ENCODE measurements around the gene TRAP1. TPM values are rescaled to one million over a fixed set of nuclear protein-coding genes. Genes with fewer than 3 reads are reported as not detected.
A peak's percentile ranks its signal among the peaks of the same experiment; 100 is the strongest.

Gene TRAP1
- total and polyA plus RNA-seq, 5 donors from 2014 or later = 38.7 to 65.0 (median 48.0) TPM

GRCh38 chr16:3729161-3730112 is 12.1 kb upstream of the TRAP1 start:
- H3K27me3 ChIP-seq (ENCODE audit: control insufficient read depth, insufficient read depth, low read length) = no peaks in the 10 kb centered on the region
- no peak for ATAC-seq (ENCODE audit: low read depth in 2 of 2)
- Mint-ChIP-seq H3K4me1 (peaks cover 0 to 4% (median under 1%) of the 10 kb centered on the region in 4 donors), H3K27ac (peak overlapping the region in 2 of 3 donors; percentile 40 to 42), H3K27me3 (no peaks in the 10 kb centered on the region), H3K9me3 (no peaks in the 10 kb centered on the region), H3K4me3 (peak overlapping the region in 1 of 4 donors; percentile 50), H3K36me3 (peaks cover 45% of the 10 kb centered on the region)
- DNase-seq = no peak
- no peak overlapping the region for H3K27ac ChIP-seq (ENCODE audit: insufficient read depth, low read length, poor library complexity, severe bottlenecking)
- no peaks in the 10 kb centered on the region for H3K4me1 ChIP-seq (ENCODE audit: control insufficient read depth, insufficient read depth, low read length, poor library complexity, severe bottlenecking)
- no peak overlapping the region for H3K4me3 ChIP-seq (ENCODE audit: low read depth, low read length)
- H3K9me3 ChIP-seq (ENCODE audit: control insufficient read depth in 2 of 2, low read length in 2 of 2) = no peaks in the 10 kb centered on the region
- H3K36me3 ChIP-seq (ENCODE audit: control insufficient read depth, insufficient read depth, low read length) = peaks cover 61% of the 10 kb centered on the region

DNA sequence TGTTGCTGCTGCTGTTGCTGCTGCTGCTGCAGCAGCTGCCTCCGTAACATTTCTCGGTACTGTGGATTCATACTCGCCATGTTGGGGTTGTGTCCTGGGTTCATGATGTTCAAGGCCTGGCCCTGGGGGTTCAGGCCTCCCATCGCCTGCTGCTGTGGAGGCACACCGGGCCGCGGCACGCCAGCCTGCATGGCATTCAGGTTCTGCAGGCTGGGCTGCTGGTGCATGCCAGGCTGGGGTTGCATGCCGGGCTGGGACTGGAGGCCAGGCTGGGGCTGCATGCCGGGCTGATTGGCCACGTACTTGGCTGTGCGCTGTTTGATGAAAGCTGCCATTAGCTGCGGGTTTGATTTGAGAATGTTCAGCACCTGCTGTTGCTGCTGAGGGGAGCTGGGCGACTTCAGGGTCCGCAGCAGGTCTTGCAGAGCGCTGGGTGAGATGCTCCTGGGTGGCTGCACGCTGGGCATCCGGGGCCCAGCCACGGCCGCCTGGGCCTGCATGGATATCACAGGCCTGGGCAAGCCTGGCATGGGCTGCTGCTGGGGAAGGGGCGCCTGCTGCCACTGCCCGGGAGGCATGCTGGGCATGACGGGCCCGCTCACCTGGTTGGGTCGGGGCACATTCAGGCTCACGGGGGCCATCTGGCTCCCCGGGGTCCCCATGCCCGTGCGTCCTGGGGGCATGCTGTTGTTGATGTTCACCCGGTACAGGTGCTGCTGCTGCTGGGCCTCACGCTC is 11.3 kb upstream of the TRAP1 start:
- Mint-ChIP-seq H3K27ac (no peak overlapping the region), H3K9me3 (no peaks in the 10 kb centered on the region), H3K4me3 (no peak overlapping the region), H3K4me1 (peaks cover 0 to 4% (median under 1%) of the 10 kb centered on the region in 4 donors), H3K36me3 (peaks cover 41% of the 10 kb centered on the region), H3K27me3 (no peaks in the 10 kb centered on the region)
- H3K36me3 ChIP-seq (ENCODE audit: control insufficient read depth, insufficient read depth, low read length) = peaks cover 54% of the 10 kb centered on the region
- H3K4me1 ChIP-seq (ENCODE audit: control insufficient read depth, insufficient read depth, low read length, poor library complexity, severe bottlenecking) = no peaks in the 10 kb centered on the region
- H3K9me3 ChIP-seq (ENCODE audit: control insufficient read depth in 2 of 2, low read length in 2 of 2) = no peaks in the 10 kb centered on the region
- H3K27me3 ChIP-seq (ENCODE audit: control insufficient read depth, insufficient read depth, low read length) = no peaks in the 10 kb centered on the region
- ATAC-seq (ENCODE audit: low read depth in 2 of 2) (no peak), DNase-seq (no peak)
- H3K27ac ChIP-seq (ENCODE audit: insufficient read depth, low read length, poor library complexity, severe bottlenecking) = no peak overlapping the region
- no peak overlapping the region for H3K4me3 ChIP-seq (ENCODE audit: low read depth, low read length)

DNA sequence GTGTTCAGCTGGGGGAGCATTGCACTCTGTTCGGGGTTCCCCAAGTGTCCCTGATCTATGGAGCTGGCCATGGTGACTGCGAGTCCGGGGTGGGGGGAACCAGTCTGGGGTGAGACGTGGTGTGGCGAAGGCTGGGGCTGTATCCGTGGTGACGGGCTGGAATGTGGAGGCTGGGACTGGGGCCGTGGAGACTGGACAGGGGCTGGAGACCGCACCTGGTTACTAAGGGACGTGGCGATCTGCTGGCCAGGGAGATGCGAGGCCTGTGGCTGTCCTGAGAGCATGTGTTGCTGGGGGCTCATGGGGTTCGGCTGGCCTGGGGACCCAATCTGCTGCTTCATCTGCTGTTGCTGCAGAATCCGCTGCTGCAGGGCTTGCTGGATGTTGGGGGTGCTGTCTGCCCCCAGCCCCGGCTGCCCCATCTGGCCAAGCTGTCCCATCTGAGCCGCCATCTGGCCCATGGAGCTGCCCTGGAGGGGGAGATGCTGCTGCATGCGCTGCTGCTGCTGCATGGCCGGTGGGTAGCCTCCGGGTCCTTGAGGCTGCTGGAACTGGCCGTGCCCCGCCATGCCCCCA is 10.6 kb upstream of the TRAP1 start:
- Mint-ChIP-seq H3K9me3 (no peaks in the 10 kb centered on the region), H3K4me3 (peak overlapping the region in 1 of 4 donors; percentile 47), H3K27ac (peak overlapping the region in 1 of 3 donors; percentile 94), H3K36me3 (peaks cover 41% of the 10 kb centered on the region), H3K4me1 (peaks cover 0 to 4% (median under 1%) of the 10 kb centered on the region in 4 donors), H3K27me3 (no peaks in the 10 kb centered on the region)
- H3K4me3 ChIP-seq (ENCODE audit: low read depth, low read length) = no peak overlapping the region
- peaks cover 51% of the 10 kb centered on the region for H3K36me3 ChIP-seq (ENCODE audit: control insufficient read depth, insufficient read depth, low read length)
- ATAC-seq (ENCODE audit: low read depth in 2 of 2) (no peak), DNase-seq (no peak)
- H3K27me3 ChIP-seq (ENCODE audit: control insufficient read depth, insufficient read depth, low read length) = no peaks in the 10 kb centered on the region
- H3K9me3 ChIP-seq (ENCODE audit: control insufficient read depth in 2 of 2, low read length in 2 of 2) = no peaks in the 10 kb centered on the region
- H3K4me1 ChIP-seq (ENCODE audit: control insufficient read depth, insufficient read depth, low read length, poor library complexity, severe bottlenecking) = no peaks in the 10 kb centered on the region
- H3K27ac ChIP-seq (ENCODE audit: insufficient read depth, low read length, poor library complexity, severe bottlenecking) = no peak overlapping the region

DNA sequence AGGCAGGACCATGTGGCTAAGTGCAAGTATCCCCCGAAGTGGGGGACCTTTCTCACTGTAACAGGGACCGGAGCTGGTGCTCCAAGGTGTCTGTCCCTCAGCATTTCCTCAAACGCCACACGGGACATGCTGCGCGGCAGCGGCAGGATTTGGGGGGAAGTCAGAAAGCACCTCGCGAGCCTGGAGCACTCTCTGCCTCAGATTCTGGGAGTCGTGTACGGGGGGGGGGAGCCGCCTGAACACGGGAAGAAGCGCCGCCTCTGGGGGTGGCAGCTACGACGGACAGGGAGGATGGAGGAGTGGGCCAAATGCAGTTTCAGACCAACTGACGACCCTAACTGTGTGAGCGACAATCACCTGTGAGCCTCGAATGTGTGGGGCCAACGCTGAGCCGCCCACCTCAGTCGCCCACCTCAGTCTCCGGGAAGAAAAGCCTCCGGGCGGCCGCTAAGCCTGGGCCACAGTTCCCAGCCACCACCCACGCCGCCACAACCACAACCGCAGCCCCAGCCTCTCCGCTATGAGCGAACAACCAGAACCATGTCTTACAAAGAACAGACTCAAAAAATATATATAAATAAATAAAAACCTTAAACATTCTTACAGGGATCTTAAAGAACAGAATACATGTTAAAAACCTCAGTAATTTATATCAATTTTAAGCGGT is 8.8 kb upstream of the TRAP1 start:
- peaks cover 0 to 4% (median 0%) of the 10 kb centered on the region in 4 donors for H3K4me1 Mint-ChIP-seq

DNA sequence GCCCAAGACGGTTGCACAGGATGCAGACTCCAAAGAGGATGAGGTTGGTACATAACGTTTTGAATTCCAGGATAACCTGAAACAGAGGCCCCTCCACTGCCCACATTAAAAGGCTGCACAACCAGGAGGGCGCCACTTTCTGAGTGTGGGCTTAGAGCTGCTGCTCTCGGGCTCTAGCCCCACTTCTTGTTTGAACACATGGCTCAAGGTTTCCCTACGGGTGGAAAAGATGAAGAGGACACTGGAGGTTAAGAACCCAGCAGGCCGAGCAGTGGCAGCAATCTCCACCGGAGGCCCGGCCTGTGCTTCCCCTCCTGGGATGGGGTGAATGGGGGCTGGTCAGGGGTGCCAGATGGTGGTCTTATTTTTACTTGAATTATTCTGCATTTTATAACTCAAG is 8.0 kb upstream of the TRAP1 start:
- H3K4me3 Mint-ChIP-seq = no peak overlapping the region
- no peak for DNase-seq
- Histone ChIP-seq H3K9me3 (ENCODE audit: control insufficient read depth in 2 of 2, low read length in 2 of 2) (no peaks in the 10 kb centered on the region), H3K4me3 (ENCODE audit: low read depth, low read length) (no peak overlapping the region), H3K27ac (ENCODE audit: insufficient read depth, low read length, poor library complexity, severe bottlenecking) (no peak overlapping the region), H3K4me1 (ENCODE audit: control insufficient read depth, insufficient read depth, low read length, poor library complexity, severe bottlenecking) (no peaks in the 10 kb centered on the region), H3K27me3 (ENCODE audit: control insufficient read depth, insufficient read depth, low read length) (no peaks in the 10 kb centered on the region), H3K36me3 (ENCODE audit: control insufficient read depth, insufficient read depth, low read length) (peaks cover 28% of the 10 kb centered on the region)
- no peaks in the 10 kb centered on the region for H3K27me3 Mint-ChIP-seq
- no peaks in the 10 kb centered on the region for H3K9me3 Mint-ChIP-seq
- peaks cover 0 to 4% (median 0%) of the 10 kb centered on the region in 4 donors for H3K4me1 Mint-ChIP-seq
- H3K27ac Mint-ChIP-seq = no peak overlapping the region
- H3K36me3 Mint-ChIP-seq = peaks cover 25% of the 10 kb centered on the region
- ATAC-seq (ENCODE audit: low read depth in 2 of 2) = no peak

More for the DNA sequence above, 8.8 kb upstream of the TRAP1 start:
- H3K4me1 ChIP-seq (ENCODE audit: control insufficient read depth, insufficient read depth, low read length, poor library complexity, severe bottlenecking) = no peaks in the 10 kb centered on the region
- H3K36me3 ChIP-seq (ENCODE audit: control insufficient read depth, insufficient read depth, low read length) = peaks cover 37% of the 10 kb centered on the region
- H3K9me3 Mint-ChIP-seq = no peaks in the 10 kb centered on the region
- H3K4me3 ChIP-seq (ENCODE audit: low read depth, low read length) = no peak overlapping the region
- no peak overlapping the region for H3K27ac Mint-ChIP-seq
- ATAC-seq (ENCODE audit: low read depth in 2 of 2) = no peak
- peaks cover 34% of the 10 kb centered on the region for H3K36me3 Mint-ChIP-seq
- no peak for DNase-seq
- no peaks in the 10 kb centered on the region for H3K27me3 Mint-ChIP-seq
- no peak overlapping the region for H3K4me3 Mint-ChIP-seq
- H3K27me3 ChIP-seq (ENCODE audit: control insufficient read depth, insufficient read depth, low read length) = no peaks in the 10 kb centered on the region
- no peak overlapping the region for H3K27ac ChIP-seq (ENCODE audit: insufficient read depth, low read length, poor library complexity, severe bottlenecking)
- H3K9me3 ChIP-seq (ENCODE audit: control insufficient read depth in 2 of 2, low read length in 2 of 2) = no peaks in the 10 kb centered on the region

DNA sequence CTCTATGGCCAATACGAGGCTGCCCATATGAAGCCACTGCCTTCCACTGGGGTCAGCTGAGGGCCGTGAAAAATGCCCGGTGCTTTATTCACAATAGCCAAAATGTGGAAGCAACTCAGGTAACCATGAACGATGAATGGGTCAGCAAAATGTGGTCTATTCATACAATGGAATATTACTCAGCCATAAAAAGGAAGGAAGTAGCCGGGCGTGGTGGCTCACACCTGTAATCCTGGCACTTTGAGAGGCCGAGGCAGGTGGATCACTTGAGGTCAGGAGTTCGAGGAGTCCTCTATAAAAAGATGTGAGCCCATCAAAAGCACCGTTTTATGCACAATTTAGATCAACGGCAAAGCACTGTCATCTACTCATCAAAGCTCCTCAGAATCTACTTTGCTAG is 5.2 kb upstream of the TRAP1 start:
- Mint-ChIP-seq H3K36me3 (peaks cover 5% of the 10 kb centered on the region), H3K27ac (peak overlapping the region in 2 of 3 donors; percentile 9 to 38), H3K4me3 (peak overlapping the region in 2 of 4 donors; percentile 3 to 39), H3K27me3 (no peaks in the 10 kb centered on the region), H3K4me1 (peaks cover 3 to 8% (median 7%) of the 10 kb centered on the region in 4 donors), H3K9me3 (no peaks in the 10 kb centered on the region)
- no peak for DNase-seq
- no peaks in the 10 kb centered on the region for H3K27me3 ChIP-seq (ENCODE audit: control insufficient read depth, insufficient read depth, low read length)
- H3K9me3 ChIP-seq (ENCODE audit: control insufficient read depth in 2 of 2, low read length in 2 of 2) = no peaks in the 10 kb centered on the region
- H3K4me1 ChIP-seq (ENCODE audit: control insufficient read depth, insufficient read depth, low read length, poor library complexity, severe bottlenecking) = peaks cover 7% of the 10 kb centered on the region
- no peak overlapping the region for H3K27ac ChIP-seq (ENCODE audit: insufficient read depth, low read length, poor library complexity, severe bottlenecking)
- peaks cover 3% of the 10 kb centered on the region for H3K36me3 ChIP-seq (ENCODE audit: control insufficient read depth, insufficient read depth, low read length)
- no peak overlapping the region for H3K4me3 ChIP-seq (ENCODE audit: low read depth, low read length)
- no peak for ATAC-seq (ENCODE audit: low read depth in 2 of 2)

- no peak overlapping the region for H3K4me3 Mint-ChIP-seq
- ATAC-seq (ENCODE audit: low read depth in 2 of 2) = no peak
- H3K36me3 Mint-ChIP-seq = no peaks in the 10 kb centered on the region
These were observed 3.1 kb upstream of the TRAP1 start for GRCh38 chr16:3720418-3720817.

More at GRCh38 chr16:3720418-3720817, 3.1 kb upstream of the TRAP1 start:
- Histone ChIP-seq H3K4me3 (ENCODE audit: low read depth, low read length) (no peak overlapping the region), H3K27me3 (ENCODE audit: control insufficient read depth, insufficient read depth, low read length) (no peaks in the 10 kb centered on the region), H3K4me1 (ENCODE audit: control insufficient read depth, insufficient read depth, low read length, poor library complexity, severe bottlenecking) (peaks cover 20% of the 10 kb centered on the region), H3K9me3 (ENCODE audit: control insufficient read depth in 2 of 2, low read length in 2 of 2) (no peaks in the 10 kb centered on the region), H3K36me3 (ENCODE audit: control insufficient read depth, insufficient read depth, low read length) (no peaks in the 10 kb centered on the region), H3K27ac (ENCODE audit: insufficient read depth, low read length, poor library complexity, severe bottlenecking) (no peak overlapping the region)
- Mint-ChIP-seq H3K9me3 (no peaks in the 10 kb centered on the region), H3K4me1 (peaks cover 6 to 17% (median 13%) of the 10 kb centered on the region in 4 donors), H3K27ac (peak overlapping the region in 1 of 3 donors; percentile 36), H3K27me3 (no peaks in the 10 kb centered on the region)
- no peak for DNase-seq
